GM21723 (cell line): ENCODE measurements around the gene RAB30.
A peak's percentile ranks its signal among the peaks of the same experiment; 100 is the strongest.
"Not testable (repeated sequence)": the region's sequence is repeated elsewhere in the genome, so short reads cannot be mapped to it uniquely, and the experiment has no call there.

Source experiments
- ATAC-seq: cut with Tn5 transposase; IDR thresholded peaks from one replicate; pipeline ENCODE4 v1.9.1; 2021; ENCODE audit warnings: mild to moderate bottlenecking, moderate library complexity; ENCODE audit not compliant: unreplicated experiment

Gene RAB30

GRCh38 chr11:83011333-83012167, 60.1 kb downstream of the RAB30 start:
- no peak for ATAC-seq

- ATAC-seq = no peak
Measured at GRCh38 chr11:83009999-83010398, 61.7 kb downstream of the RAB30 start.

- ATAC-seq = not testable (repeated sequence)
Measured at GRCh38 chr11:83009136-83009535, 62.6 kb downstream of the RAB30 start.

GRCh38 chr11:83008581-83008923, 63.1 kb downstream of the RAB30 start:
- no peak for ATAC-seq

GRCh38 chr11:83007909-83008580, 63.7 kb downstream of the RAB30 start:
- ATAC-seq = peak; percentile 51

- ATAC-seq = peak; percentile 20
Measured at GRCh38 chr11:83007477-83007876, 64.2 kb downstream of the RAB30 start.

- ATAC-seq = peak; percentile 80
Measured at GRCh38 chr11:83006877-83007330, 64.8 kb downstream of the RAB30 start.

- no peak for ATAC-seq
Measured at GRCh38 chr11:83004746-83005556, 66.7 kb downstream of the RAB30 start.

GRCh38 chr11:83002522-83002921, 69.2 kb downstream of the RAB30 start:
- no peak for ATAC-seq

- ATAC-seq = no peak
Measured at GRCh38 chr11:83002053-83002452, 69.6 kb downstream of the RAB30 start.

GRCh38 chr11:83000381-83000780, 71.3 kb downstream of the RAB30 start:
- ATAC-seq = no peak

- ATAC-seq = no peak
Measured at GRCh38 chr11:82999232-82999631, 72.5 kb downstream of the RAB30 start.

GRCh38 chr11:82998697-82999096, 73.0 kb downstream of the RAB30 start:
- no peak for ATAC-seq

- ATAC-seq = peak; percentile 89
Measured at GRCh38 chr11:82996966-82997606, 74.6 kb downstream of the RAB30 start.

GRCh38 chr11:82995754-82996398, 75.8 kb downstream of the RAB30 start:
- peak; percentile 43 for ATAC-seq

GRCh38 chr11:82995235-82995634, 76.5 kb downstream of the RAB30 start:
- no peak for ATAC-seq

- no peak for ATAC-seq
Measured at GRCh38 chr11:82994604-82995230, 77.0 kb downstream of the RAB30 start.

- ATAC-seq = no peak
Measured at GRCh38 chr11:82992223-82992622, 79.5 kb downstream of the RAB30 start.

- no peak for ATAC-seq
Measured at GRCh38 chr11:82989628-82990404, 81.9 kb downstream of the RAB30 start.
